Peyer's patch (tissue), 4 donors: ENCODE measurements around the gene MARK3. TPM values are rescaled to one million over a fixed set of nuclear protein-coding genes. Genes with fewer than 3 reads are reported as not detected.
"Not testable (repeated sequence)": the region's sequence is repeated elsewhere in the genome, so short reads cannot be mapped to it uniquely, and the experiment has no call there.

ENCODE experiments used
- DNase-seq, 3 donors: peaks; one replicate each; pipeline ENCODE4 v3.0.0-alpha.2; 2017 to 2019
- H3K27ac ChIP-seq, 4 donors: fragments of 200-600 bp; sonication (generic); one replicate each; pipeline ENCODE4 v1.5.1; 2016 to 2019
- H3K27me3 ChIP-seq, 2 donors: fragments of 200-600 bp; sonication (generic); one replicate each; pipeline ENCODE4 v1.5.1; 2019
- H3K36me3 ChIP-seq, 3 donors: fragments of 200-600 bp; sonication (generic); one replicate each; pipeline ENCODE4 v1.5.1; 2016 to 2019
- H3K4me1 ChIP-seq, 4 donors: fragments of 200-600 bp; sonication (generic); one replicate each; pipeline ENCODE4 v1.5.1; 2016 to 2019
- H3K4me3 ChIP-seq, 4 donors: fragments of 200-600 bp; sonication (generic); 1 replicate in 3 of 4; 2 replicates in 1 of 4; pipeline ENCODE4 v1.5.1; 2016 to 2019; ENCODE audit warnings: mild to moderate bottlenecking in 1 of 4
- H3K9me3 ChIP-seq, 4 donors: fragments of 200-600 bp; sonication (generic); one replicate each; pipeline ENCODE4 v1.5.1; 2016 to 2019; ENCODE audit warnings: mild to moderate bottlenecking in 1 of 4
- POLR2A ChIP-seq, 2 donors: fragments of 450-650 bp; IDR thresholded peaks; one replicate each; pipeline ENCODE4 v1.5.1; 2017; ENCODE audit warnings: antibody characterized with exemption in 2 of 2, mild to moderate bottlenecking in 2 of 2, moderate library complexity in 2 of 2
- total RNA-seq, 4 donors: library from RNA; depleted of rRNA; stranded (reverse); fragments of >200 nt; gene quantifications; one replicate each; pipeline ENCODE4 v1.1.0, GENCODE V29; 2016
- TF ChIP-seq, protein P1 (sequence below), 6 experiments: fragments of 450-650 bp in 4 of 6; fragments of 200-600 bp in 2 of 6; sonication (generic) in 1 of 6; IDR thresholded peaks; one replicate each; pipeline ENCODE4 v1.5.1; 2017 to 2019; ENCODE audit warnings: antibody characterized with exemption in 6 of 6, mild to moderate bottlenecking in 3 of 6, moderate library complexity in 1 of 6

Gene MARK3
- total RNA-seq, 4 donors from 2014 or later: 76.0 to 196 (median 99.5) TPM

DNA sequence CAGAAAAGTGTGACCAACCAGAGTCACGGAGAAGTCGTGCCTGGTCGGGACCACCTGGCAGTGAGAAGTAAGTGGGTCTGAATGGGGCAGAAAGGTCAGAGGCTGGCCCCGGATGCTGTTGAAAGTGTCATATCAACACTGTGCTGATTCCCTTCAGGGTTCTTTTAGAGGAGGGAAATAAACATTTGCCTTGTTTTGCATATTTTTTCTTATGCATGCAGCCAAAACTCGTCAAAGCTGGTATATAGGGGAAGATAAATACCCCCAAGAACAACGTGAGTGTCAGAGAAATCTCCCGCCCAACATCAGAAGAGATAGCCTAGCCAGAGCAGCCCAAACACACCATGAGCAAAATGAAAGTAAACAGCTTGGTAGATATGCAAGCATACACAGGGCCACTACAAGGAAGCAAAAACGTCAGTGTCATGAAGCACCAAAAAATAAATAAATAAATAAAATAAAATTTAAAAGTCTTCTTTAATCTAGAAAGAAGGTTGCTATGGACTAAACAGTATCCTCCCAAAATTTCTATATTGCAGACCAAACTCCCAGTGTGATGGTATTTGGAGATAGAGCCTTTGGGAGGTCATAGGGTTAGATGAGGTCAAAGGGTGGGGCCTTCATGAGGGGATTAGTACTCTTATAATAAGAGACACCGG, 29.1 kb upstream of the MARK3 start:
- Histone ChIP-seq H3K27me3 (no peaks in the 10 kb centered on the region), H3K9me3 (no peaks in the 10 kb centered on the region), H3K27ac (no peak overlapping the region), H3K4me1 (no peaks in the 10 kb centered on the region), H3K36me3 (no peaks in the 10 kb centered on the region), H3K4me3 (no peak overlapping the region)
- DNase-seq: no peak
- TF ChIP-seq POLR2A (IDR thresholded peaks at IDR 0.05): no peak
- TF ChIP-seq, protein P1, sequence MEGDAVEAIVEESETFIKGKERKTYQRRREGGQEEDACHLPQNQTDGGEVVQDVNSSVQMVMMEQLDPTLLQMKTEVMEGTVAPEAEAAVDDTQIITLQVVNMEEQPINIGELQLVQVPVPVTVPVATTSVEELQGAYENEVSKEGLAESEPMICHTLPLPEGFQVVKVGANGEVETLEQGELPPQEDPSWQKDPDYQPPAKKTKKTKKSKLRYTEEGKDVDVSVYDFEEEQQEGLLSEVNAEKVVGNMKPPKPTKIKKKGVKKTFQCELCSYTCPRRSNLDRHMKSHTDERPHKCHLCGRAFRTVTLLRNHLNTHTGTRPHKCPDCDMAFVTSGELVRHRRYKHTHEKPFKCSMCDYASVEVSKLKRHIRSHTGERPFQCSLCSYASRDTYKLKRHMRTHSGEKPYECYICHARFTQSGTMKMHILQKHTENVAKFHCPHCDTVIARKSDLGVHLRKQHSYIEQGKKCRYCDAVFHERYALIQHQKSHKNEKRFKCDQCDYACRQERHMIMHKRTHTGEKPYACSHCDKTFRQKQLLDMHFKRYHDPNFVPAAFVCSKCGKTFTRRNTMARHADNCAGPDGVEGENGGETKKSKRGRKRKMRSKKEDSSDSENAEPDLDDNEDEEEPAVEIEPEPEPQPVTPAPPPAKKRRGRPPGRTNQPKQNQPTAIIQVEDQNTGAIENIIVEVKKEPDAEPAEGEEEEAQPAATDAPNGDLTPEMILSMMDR (IDR thresholded peaks at IDR 0.05): no peak

DNA sequence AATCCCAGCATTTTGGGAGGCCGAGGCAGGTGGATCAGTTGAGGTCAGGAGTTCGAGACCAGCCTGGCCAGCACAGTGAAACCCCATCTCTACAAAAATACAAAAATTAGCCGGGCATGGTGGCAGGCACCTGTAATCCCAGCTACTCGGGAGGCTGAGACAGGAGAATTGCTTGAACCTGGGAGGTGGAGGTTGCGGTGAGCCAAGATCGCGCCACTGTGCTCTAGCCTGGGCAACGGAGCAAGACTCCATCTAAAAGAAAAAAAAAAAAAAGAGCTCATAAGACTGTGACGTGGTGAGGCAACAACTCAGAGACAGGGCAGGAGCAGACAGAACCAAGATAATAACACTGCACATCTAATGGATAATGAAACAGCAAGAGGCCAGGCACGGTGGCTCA, 27.7 kb upstream of the MARK3 start:
- H3K9me3 ChIP-seq, H3K27ac ChIP-seq, DNase-seq, H3K4me3 ChIP-seq, H3K4me1 ChIP-seq, H3K36me3 ChIP-seq, H3K27me3 ChIP-seq: not testable (repeated sequence)

DNA sequence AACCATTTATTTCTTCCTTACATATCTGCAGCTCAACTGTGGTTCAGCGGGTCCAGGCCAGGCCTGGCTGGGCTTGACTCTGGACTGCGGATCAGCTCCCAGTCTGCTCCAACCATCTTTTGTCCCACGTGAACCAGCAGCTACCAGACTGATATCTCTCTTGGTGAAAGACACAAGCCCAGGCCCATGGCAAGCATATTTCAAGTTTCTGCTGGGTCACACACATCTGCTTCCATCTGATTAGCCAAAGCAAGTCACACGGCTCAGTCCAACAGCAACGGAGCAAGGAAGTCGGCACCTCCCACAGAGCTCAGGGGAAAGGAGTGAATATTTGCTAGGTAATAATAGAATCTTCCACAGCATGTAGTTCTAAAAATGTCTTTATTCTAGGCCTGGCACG, 24.7 kb upstream of the MARK3 start:
- Histone ChIP-seq H3K36me3 (no peaks in the 10 kb centered on the region), H3K27me3 (no peaks in the 10 kb centered on the region), H3K9me3 (peaks cover 0 to 10% (median 0%) of the 10 kb centered on the region in 4 donors), H3K4me3 (no peak overlapping the region), H3K27ac (no peak overlapping the region), H3K4me1 (no peaks in the 10 kb centered on the region)
- no peak for TF ChIP-seq POLR2A (IDR thresholded peaks at IDR 0.05)
- TF ChIP-seq, protein P1 (IDR thresholded peaks at IDR 0.05): no peak
- DNase-seq: no peak

DNA sequence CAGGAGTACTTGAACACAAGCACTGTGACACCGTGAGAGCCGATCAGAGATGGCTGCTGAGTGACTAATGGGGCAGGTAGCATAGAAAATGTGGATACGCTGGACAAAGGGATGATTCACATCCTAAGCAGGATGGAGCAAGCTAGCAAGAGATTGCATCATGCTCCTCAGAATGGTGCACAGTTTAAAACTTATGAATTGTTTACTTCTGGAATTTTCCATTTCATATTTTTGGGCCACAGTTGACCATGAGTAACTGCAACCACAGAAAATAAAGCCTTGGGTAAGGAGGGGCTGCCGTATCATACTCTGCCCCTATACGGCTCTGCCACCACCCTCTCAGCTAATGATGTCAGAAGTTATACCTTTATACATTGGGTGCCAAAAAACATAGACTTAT, 23.3 kb upstream of the MARK3 start:
- no peak for TF ChIP-seq POLR2A (IDR thresholded peaks at IDR 0.05)
- TF ChIP-seq, protein P1 (IDR thresholded peaks at IDR 0.05): no peak
- no peak for DNase-seq

DNA sequence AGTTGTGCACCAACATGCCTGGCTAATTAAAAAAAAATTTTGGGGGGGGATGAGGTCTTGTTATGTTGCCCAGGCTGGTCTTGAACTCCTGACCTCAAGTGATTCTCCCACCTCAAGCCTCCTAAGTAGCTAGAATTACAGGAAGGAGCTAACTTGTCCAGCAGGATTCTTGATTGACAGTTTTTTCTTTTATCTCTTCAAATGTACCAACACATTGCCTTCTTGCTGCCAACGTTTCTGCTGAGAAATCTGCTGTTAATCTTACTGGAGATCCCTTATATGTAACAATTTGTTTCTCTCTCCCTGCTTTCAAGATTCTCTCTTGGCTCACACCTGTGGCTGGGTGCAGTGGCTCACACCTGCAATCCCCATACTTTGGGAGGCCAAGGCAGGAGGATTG, 22.4 kb upstream of the MARK3 start:
- no peak for TF ChIP-seq POLR2A (IDR thresholded peaks at IDR 0.05)
- TF ChIP-seq, protein P1 (IDR thresholded peaks at IDR 0.05): no peak
- Histone ChIP-seq H3K4me1 (no peaks in the 10 kb centered on the region), H3K27ac (no peak overlapping the region), H3K27me3 (no peaks in the 10 kb centered on the region), H3K36me3 (no peaks in the 10 kb centered on the region), H3K9me3 (peaks cover 0 to 10% (median 0%) of the 10 kb centered on the region in 4 donors), H3K4me3 (no peak overlapping the region)
- DNase-seq: no peak

More for the DNA sequence above, 23.3 kb upstream of the MARK3 start:
- Histone ChIP-seq H3K36me3 (no peaks in the 10 kb centered on the region), H3K27ac (no peak overlapping the region), H3K27me3 (no peaks in the 10 kb centered on the region), H3K9me3 (peaks cover 0 to 10% (median 0%) of the 10 kb centered on the region in 4 donors), H3K4me1 (no peaks in the 10 kb centered on the region), H3K4me3 (no peak overlapping the region)

DNA sequence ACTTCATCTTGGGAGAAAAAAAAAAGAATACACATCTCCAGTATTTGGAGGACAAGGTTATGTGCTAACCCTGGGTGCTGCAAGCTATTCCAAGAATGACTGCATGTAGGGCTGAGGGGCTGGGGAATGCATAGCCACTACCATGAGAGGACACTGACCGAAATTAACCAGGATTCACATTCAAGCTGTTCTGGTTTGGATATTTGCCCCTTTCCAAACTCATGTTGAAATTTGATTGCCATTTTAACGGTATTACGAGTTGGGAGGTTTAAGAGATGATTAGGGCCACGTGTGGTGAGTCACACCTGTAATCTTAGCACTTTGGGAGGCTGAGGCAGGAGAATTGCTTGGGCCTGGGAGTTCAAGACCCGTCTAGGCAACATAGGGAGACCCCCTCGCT, 18.5 kb upstream of the MARK3 start:
- no peak for TF ChIP-seq POLR2A (IDR thresholded peaks at IDR 0.05)
- TF ChIP-seq, protein P1 (IDR thresholded peaks at IDR 0.05): no peak
- Histone ChIP-seq H3K27ac (no peak overlapping the region), H3K36me3 (no peaks in the 10 kb centered on the region), H3K4me1 (no peaks in the 10 kb centered on the region), H3K4me3 (no peak overlapping the region), H3K27me3 (no peaks in the 10 kb centered on the region), H3K9me3 (peaks cover 0 to 10% (median 0%) of the 10 kb centered on the region in 4 donors)
- DNase-seq: no peak
